ENCODE measurements around the gene PCA3.

DNA sequence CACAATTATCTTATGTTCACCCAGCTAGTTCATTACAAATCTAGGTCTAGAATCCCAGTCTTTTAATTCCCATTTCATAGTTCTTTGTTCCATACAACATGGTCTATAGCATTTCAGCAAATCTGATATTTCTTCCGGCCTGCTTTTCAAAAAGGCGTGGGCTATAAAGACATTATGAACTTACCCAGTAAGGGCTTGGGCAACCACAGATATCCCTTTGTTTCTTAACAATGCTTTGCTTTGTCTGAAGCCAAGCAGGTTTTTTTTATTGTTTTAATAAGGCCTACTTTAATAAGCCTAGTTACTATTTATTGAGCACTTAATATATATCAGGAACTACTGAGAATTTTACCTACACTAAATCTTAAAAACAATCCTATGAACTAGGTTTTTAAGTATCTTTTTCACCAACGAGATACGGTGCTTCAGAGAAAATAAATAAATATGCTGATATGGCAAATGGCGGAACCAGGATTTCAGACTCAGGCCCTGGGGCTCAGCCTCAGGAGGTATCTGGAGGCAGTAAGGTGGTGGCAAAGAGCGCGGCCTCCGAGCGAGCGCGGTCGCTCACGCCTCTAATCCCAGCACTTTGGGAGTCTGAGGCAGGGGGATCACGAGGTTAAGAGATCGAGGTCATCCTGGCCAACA lies 29.7 kb downstream of the PCA3 start:
- TF ChIP-seq, protein P1, sequence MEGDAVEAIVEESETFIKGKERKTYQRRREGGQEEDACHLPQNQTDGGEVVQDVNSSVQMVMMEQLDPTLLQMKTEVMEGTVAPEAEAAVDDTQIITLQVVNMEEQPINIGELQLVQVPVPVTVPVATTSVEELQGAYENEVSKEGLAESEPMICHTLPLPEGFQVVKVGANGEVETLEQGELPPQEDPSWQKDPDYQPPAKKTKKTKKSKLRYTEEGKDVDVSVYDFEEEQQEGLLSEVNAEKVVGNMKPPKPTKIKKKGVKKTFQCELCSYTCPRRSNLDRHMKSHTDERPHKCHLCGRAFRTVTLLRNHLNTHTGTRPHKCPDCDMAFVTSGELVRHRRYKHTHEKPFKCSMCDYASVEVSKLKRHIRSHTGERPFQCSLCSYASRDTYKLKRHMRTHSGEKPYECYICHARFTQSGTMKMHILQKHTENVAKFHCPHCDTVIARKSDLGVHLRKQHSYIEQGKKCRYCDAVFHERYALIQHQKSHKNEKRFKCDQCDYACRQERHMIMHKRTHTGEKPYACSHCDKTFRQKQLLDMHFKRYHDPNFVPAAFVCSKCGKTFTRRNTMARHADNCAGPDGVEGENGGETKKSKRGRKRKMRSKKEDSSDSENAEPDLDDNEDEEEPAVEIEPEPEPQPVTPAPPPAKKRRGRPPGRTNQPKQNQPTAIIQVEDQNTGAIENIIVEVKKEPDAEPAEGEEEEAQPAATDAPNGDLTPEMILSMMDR (IDR thresholded peaks at IDR 0.05): no peak
- TF ChIP-seq POLR2A (IDR thresholded peaks at IDR 0.05): no peak
